Sigmoid colon (tissue), 7 donors: ENCODE data around the gene ARHGAP22. TPM values are rescaled to one million over a fixed set of nuclear protein-coding genes. Genes with fewer than 3 reads are reported as not detected.

ENCODE experiments used
- DNase-seq: peaks from one replicate; pipeline ENCODE4 v3.0.0-alpha.2; 2019
- H3K27ac ChIP-seq, 4 donors: fragments of 200-600 bp; sonication (generic); one replicate each; pipeline ENCODE4 v1.5.1; 2016 to 2019; ENCODE audit warnings: mild to moderate bottlenecking in 1 of 4
- H3K27me3 ChIP-seq, 3 donors: fragments of 200-600 bp; sonication (generic); one replicate each; pipeline ENCODE4 v1.5.1; 2019; ENCODE audit warnings: mild to moderate bottlenecking in 1 of 3
- H3K36me3 ChIP-seq, 4 donors: fragments of 200-600 bp; sonication (generic); one replicate each; pipeline ENCODE4 v1.5.1; 2016 to 2019
- H3K4me1 ChIP-seq, 4 donors: fragments of 200-600 bp; sonication (generic); one replicate each; pipeline ENCODE4 v1.5.1; 2017 to 2019
- H3K4me3 ChIP-seq, 4 donors: fragments of 200-600 bp; sonication (generic); one replicate each; pipeline ENCODE4 v1.5.1; 2017 to 2019; ENCODE audit warnings: mild to moderate bottlenecking in 2 of 4, moderate library complexity in 1 of 4
- H3K9me3 ChIP-seq, 4 donors: fragments of 200-600 bp in 3 of 4; sonication (generic) in 3 of 4; one replicate each; pipeline versions ENCODE4 v1.5.1 to v1.6.1; 2013 to 2019
- CTCF ChIP-seq, 4 experiments: fragments of 450-650 bp in 3 of 4; fragments of 200-600 bp in 1 of 4; IDR thresholded peaks; one replicate each; pipeline ENCODE4 v1.5.1; 2016 to 2019; ENCODE audit warnings: antibody characterized with exemption in 4 of 4, mild to moderate bottlenecking in 3 of 4, moderate library complexity in 2 of 4
- EP300 ChIP-seq, 4 donors: sonication (generic); formaldehyde crosslinking; IDR thresholded peaks; one replicate each; pipeline ENCODE4 v1.6.1; 2017; ENCODE audit warnings: antibody characterized with exemption in 4 of 4
- POLR2A ChIP-seq, 2 donors: fragments of 450-650 bp; IDR thresholded peaks; one replicate each; pipeline ENCODE4 v1.6.1; 2016; ENCODE audit warnings: antibody characterized with exemption in 2 of 2, mild to moderate bottlenecking in 2 of 2, moderate library complexity in 2 of 2
- POLR2AphosphoS5 ChIP-seq, 4 donors: sonication (generic); formaldehyde crosslinking; IDR thresholded peaks; one replicate each; pipeline ENCODE4 v1.6.1; 2017; ENCODE audit warnings: antibody characterized with exemption in 4 of 4
- WGBS, 2 donors: extraction: QIAGEN DNeasy Blood & Tissue Kit; methylation state at CpG; one replicate each; pipeline ENCODE4 v1.1.7; 2013; 5-methylcytosine and 5-hydroxymethylcytosine counted together
- intact Hi-C: fragments of 100-400 bp; cut with DNase I; formaldehyde crosslinking; loops from one replicate; pipeline ENCODE4 v1.15.1; 2023
- polyA plus RNA-seq, 3 donors: library from polyadenylated mRNA; stranded (reverse); fragments of 200-250 nt; gene quantifications; one replicate each; pipeline ENCODE4 v1.2.3, GENCODE V29; 2013
- total RNA-seq, 4 donors: library from RNA; depleted of rRNA; stranded (reverse); fragments of >200 nt; gene quantifications; one replicate each; pipeline ENCODE4 v1.1.0, GENCODE V29; 2016
- donor health status: healthy with polysubstance abuse.
- donor health status: Bipolar disorder and iron deficiency.
- donor health status: healthy.

Gene ARHGAP22
- total and polyA plus RNA-seq, 7 donors: 1.2 to 6.4 (median 3.1) TPM

- H3K27me3 ChIP-seq: no peaks in the 10 kb centered on the region
- H3K27ac ChIP-seq: peak overlapping the region in 2 of 4 donors; percentile 42 to 51
- 76 to 82% methylated on average over 8 of the region's 8 CpGs for WGBS, 2 donors
- H3K36me3 ChIP-seq: no peaks in the 10 kb centered on the region
- H3K4me3 ChIP-seq: no peak overlapping the region
- H3K4me1 ChIP-seq: peaks cover 0 to 22% (median 14%) of the 10 kb centered on the region in 4 donors
- peak in 1 of 4 donors; percentile 40 for TF ChIP-seq EP300 (IDR thresholded peaks at IDR 0.05)
- peak in 2 of 4 donors; percentile 40 to 62 for TF ChIP-seq POLR2AphosphoS5 (IDR thresholded peaks at IDR 0.05)
- no peak for TF ChIP-seq CTCF (IDR thresholded peaks at IDR 0.05)
- intact Hi-C loops: no loop called here
- no peaks in the 10 kb centered on the region for H3K9me3 ChIP-seq
- peak; percentile 72 for DNase-seq
Observed at GRCh38 chr10:48606530-48607355, 1.9 kb upstream of the ARHGAP22 start.

GRCh38 chr10:48605786-48606529, 1.1 kb upstream of the ARHGAP22 start:
- no peaks in the 10 kb centered on the region for H3K9me3 ChIP-seq
- no peaks in the 10 kb centered on the region for H3K27me3 ChIP-seq
- WGBS, 2 donors: 87 to 89% methylated on average over 7 of the region's 7 CpGs
- H3K27ac ChIP-seq: no peak overlapping the region
- H3K4me3 ChIP-seq: no peak overlapping the region
- intact Hi-C loops: no loop called here
- H3K36me3 ChIP-seq: no peaks in the 10 kb centered on the region
- TF ChIP-seq POLR2A (IDR thresholded peaks at IDR 0.05) (no peak), EP300 (IDR thresholded peaks at IDR 0.05) (no peak), POLR2AphosphoS5 (IDR thresholded peaks at IDR 0.05) (no peak), CTCF (IDR thresholded peaks at IDR 0.05) (no peak)
- H3K4me1 ChIP-seq: peaks cover 0 to 22% (median 14%) of the 10 kb centered on the region in 4 donors
- peak; percentile 53 for DNase-seq

GRCh38 chr10:48604039-48604990, 558 bp downstream of the ARHGAP22 start:
- peaks cover 0 to 22% (median 14%) of the 10 kb centered on the region in 4 donors for H3K4me1 ChIP-seq
- DNase-seq: peak; percentile 69
- peak overlapping the region in 2 of 4 donors; percentile 8 to 33 for H3K27ac ChIP-seq
- no peaks in the 10 kb centered on the region for H3K36me3 ChIP-seq
- TF ChIP-seq EP300 (IDR thresholded peaks at IDR 0.05): no peak
- no peak for TF ChIP-seq CTCF (IDR thresholded peaks at IDR 0.05)
- TF ChIP-seq POLR2A (IDR thresholded peaks at IDR 0.05): no peak
- no peak for TF ChIP-seq POLR2AphosphoS5 (IDR thresholded peaks at IDR 0.05)
- intact Hi-C loops: no loop called here
- no peaks in the 10 kb centered on the region for H3K9me3 ChIP-seq
- H3K27me3 ChIP-seq: no peaks in the 10 kb centered on the region
- peak overlapping the region; percentile 23 to 56 (median 48) for H3K4me3 ChIP-seq
- 18 to 26% methylated on average over 42 of the region's 42 CpGs for WGBS, 2 donors

GRCh38 chr10:48603421-48604038, 1.3 kb downstream of the ARHGAP22 start:
- WGBS, 2 donors: 81 to 91% methylated on average over 4 of the region's 4 CpGs
- TF ChIP-seq EP300 (IDR thresholded peaks at IDR 0.05) (no peak), POLR2A (IDR thresholded peaks at IDR 0.05) (no peak), CTCF (IDR thresholded peaks at IDR 0.05) (no peak), POLR2AphosphoS5 (IDR thresholded peaks at IDR 0.05) (no peak)
- intact Hi-C loops: no loop called here
- DNase-seq: peak; percentile 38
- Histone ChIP-seq H3K9me3 (no peaks in the 10 kb centered on the region), H3K27me3 (no peaks in the 10 kb centered on the region), H3K36me3 (no peaks in the 10 kb centered on the region), H3K27ac (no peak overlapping the region), H3K4me3 (peak overlapping the region in 1 of 4 donors; percentile 54), H3K4me1 (peaks cover 0 to 22% (median 14%) of the 10 kb centered on the region in 4 donors)
